ENCODE measurements around the gene ELMO3. TPM values are rescaled to one million over a fixed set of nuclear protein-coding genes. Genes with fewer than 3 reads are reported as not detected.

Gene ELMO3
- total RNA-seq, 1 experiment from 2014 or later, result 8.6 TPM

DNA sequence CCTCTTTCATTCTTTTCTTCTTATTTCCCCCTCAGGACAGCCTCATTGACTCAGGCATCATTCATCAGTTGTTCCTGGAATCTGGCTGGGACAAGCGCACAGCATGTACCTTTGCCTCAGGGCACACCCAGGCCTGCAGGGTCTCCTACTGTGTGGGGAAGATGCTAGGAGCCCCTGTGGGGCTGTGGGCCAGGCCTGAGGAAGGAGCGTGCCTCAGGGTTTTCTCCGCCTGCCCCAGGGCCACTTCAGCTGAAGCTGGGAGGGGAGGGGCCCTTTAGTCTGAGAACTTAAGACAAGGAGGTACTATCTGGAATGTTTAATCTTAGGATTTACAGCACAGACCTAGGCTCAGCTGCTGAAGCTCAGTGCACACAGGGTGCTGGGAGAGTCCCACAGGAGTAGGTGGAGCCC, 7.9 kb downstream of the ELMO3 start:
- no peak overlapping the region for H2AFZ ChIP-seq (ENCODE audit: low read length)
- H3K4me1 ChIP-seq (ENCODE audit: insufficient read depth, low read length), result no peaks in the 10 kb centered on the region
- H3K27me3 ChIP-seq (ENCODE audit: insufficient read depth, low read length), result no peaks in the 10 kb centered on the region; the same call in 1 of the 2 replicates
- no peak overlapping the region for H3K56ac ChIP-seq (ENCODE audit: insufficient read length, low read depth, low read length)
- H4K91ac ChIP-seq (ENCODE audit: insufficient read length, low read depth, low read length), result no peak overlapping the region
- H3K9me3 Mint-ChIP-seq, result no peaks in the 10 kb centered on the region
- no peak overlapping the region for H3K4ac ChIP-seq (ENCODE audit: low read depth, low read length)
- H3K27ac Mint-ChIP-seq, result peak overlapping the region in 1 of 3 experiments; percentile 23; a peak in 1 of 7 replicates
- no peaks in the 10 kb centered on the region for H3K9me3 ChIP-seq (ENCODE audit: control insufficient read depth, low read depth, low read length)
- no peaks in the 10 kb centered on the region for H4K20me1 ChIP-seq (ENCODE audit: control insufficient read depth, insufficient read depth, insufficient read length)
- H3K14ac ChIP-seq (ENCODE audit: insufficient read depth, low read length), result no peak overlapping the region
- H3K27me3 Mint-ChIP-seq (ENCODE audit: low read depth), result peaks cover 12% of the 10 kb centered on the region
- no peak overlapping the region for H2BK12ac ChIP-seq (ENCODE audit: insufficient read length, low read depth, low read length)
- no peaks in the 10 kb centered on the region for H3K79me2 ChIP-seq (ENCODE audit: insufficient read depth, low read length)
- no peak overlapping the region for H3T11ph ChIP-seq (ENCODE audit: low read length)
- H2AK5ac ChIP-seq (ENCODE audit: insufficient read length, low read length), result no peak overlapping the region
- H3K79me1 ChIP-seq (ENCODE audit: insufficient read depth, low read depth, low read length, poor library complexity, severe bottlenecking), result no peaks in the 10 kb centered on the region
- no peak overlapping the region for H3K9ac ChIP-seq (ENCODE audit: extremely low read depth, insufficient read length, low read length)
- H3K27ac ChIP-seq (ENCODE audit: insufficient read length, low read depth, low read length), result no peak overlapping the region
- no peak overlapping the region for H3K4me3 Mint-ChIP-seq
- H2BK5ac ChIP-seq (ENCODE audit: insufficient read length, low read length), result no peak overlapping the region
- no peak overlapping the region for H3K4me2 ChIP-seq (ENCODE audit: insufficient read depth, insufficient read length, low read length)
- no peak for DNase-seq
- H3K18ac ChIP-seq (ENCODE audit: insufficient read length, low read depth, low read length), result no peak overlapping the region
- no CpG with 5 or more reads among the region's 3 CpGs for WGBS (ENCODE audit: extremely low coverage, insufficient read length, low lambda C conversion rate)
- no peak overlapping the region for H4K5ac ChIP-seq (ENCODE audit: insufficient read length, low read depth, low read length)
- TF ChIP-seq CTCF (conservative IDR thresholded peaks at IDR 0.05), result no peak
- peaks cover 10 to 12% of the 10 kb centered on the region in 2 experiments; a peak in 3 of 4 replicates for H3K4me1 Mint-ChIP-seq
- no peak overlapping the region for H2BK120ac ChIP-seq (ENCODE audit: low read depth, low read length, poor library complexity, severe bottlenecking)
- no peak overlapping the region for H3K23ac ChIP-seq (ENCODE audit: insufficient read length, low read depth, low read length)
- no peaks in the 10 kb centered on the region for H3K23me2 ChIP-seq (ENCODE audit: insufficient read length, low read depth, low read length, poor library complexity, severe bottlenecking)
- H4K8ac ChIP-seq (replicated peaks; ENCODE audit: insufficient read length, low read depth, low read length), result no peak overlapping the region
- no peak overlapping the region; the same call in 1 of the 2 replicates for H2BK15ac ChIP-seq (ENCODE audit: low read depth, low read length)
- no peak overlapping the region for H2BK20ac ChIP-seq (ENCODE audit: low read depth, low read length, poor library complexity, severe bottlenecking)
- peaks cover 0 to 12% (median 0%) of the 10 kb centered on the region in 3 experiments; a peak in 2 of 7 replicates for H3K36me3 Mint-ChIP-seq (ENCODE audit: insufficient read depth in 1 of 3, low read depth in 3 of 3)

All from H9 (cell line).